Transverse colon (tissue), 4 donors: ENCODE measurements around the gene MTMR3.

ENCODE experiments used
- EP300 ChIP-seq: sonication (generic); formaldehyde crosslinking; IDR thresholded peaks from one replicate; pipeline ENCODE4 v1.6.1; 2017; ENCODE audit warnings: antibody characterized with exemption, low read depth
- POLR2A ChIP-seq: fragments of 450-650 bp; IDR thresholded peaks from one replicate; pipeline ENCODE4 v1.6.1; 2016; ENCODE audit warnings: antibody characterized with exemption, mild to moderate bottlenecking, moderate library complexity
- POLR2AphosphoS5 ChIP-seq, 3 donors: sonication (generic); formaldehyde crosslinking; IDR thresholded peaks; one replicate each; pipeline ENCODE4 v1.6.1; 2016; ENCODE audit warnings: antibody characterized with exemption in 3 of 3
- TF ChIP-seq, protein P1 (sequence below), 5 experiments: fragments of 200-600 bp in 3 of 5; fragments of 450-650 bp in 2 of 5; sonication (generic) in 3 of 5; IDR thresholded peaks; 1 replicate in 2 of 5; 2 replicates in 3 of 5; pipeline ENCODE4 v1.5.1; 2016 to 2017; ENCODE audit warnings: antibody characterized with exemption in 5 of 5, inconsistent platforms in 3 of 5, mild to moderate bottlenecking in 2 of 5, moderate library complexity in 1 of 5

DNA sequence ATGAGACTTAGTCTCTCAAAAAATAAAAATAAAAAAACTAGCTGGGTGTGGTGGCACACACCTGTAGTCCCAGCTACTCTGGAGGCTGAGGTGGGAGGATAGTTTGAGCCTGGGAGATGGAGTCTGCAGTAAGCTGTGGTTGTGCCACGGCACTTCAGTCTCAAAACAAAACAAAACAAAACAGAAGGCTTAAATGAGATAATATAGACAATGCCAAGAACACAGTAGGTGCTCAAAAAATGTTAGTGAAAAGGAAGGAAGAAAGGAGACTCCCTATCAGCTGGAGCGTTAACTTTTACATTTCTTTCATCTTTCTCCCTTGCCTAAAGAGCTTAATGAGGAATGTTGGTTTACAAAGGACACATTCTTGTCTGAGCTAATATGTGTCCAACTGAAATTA is 40.8 kb upstream of the MTMR3 start:
- TF ChIP-seq POLR2A = no peak
- TF ChIP-seq, protein P1, sequence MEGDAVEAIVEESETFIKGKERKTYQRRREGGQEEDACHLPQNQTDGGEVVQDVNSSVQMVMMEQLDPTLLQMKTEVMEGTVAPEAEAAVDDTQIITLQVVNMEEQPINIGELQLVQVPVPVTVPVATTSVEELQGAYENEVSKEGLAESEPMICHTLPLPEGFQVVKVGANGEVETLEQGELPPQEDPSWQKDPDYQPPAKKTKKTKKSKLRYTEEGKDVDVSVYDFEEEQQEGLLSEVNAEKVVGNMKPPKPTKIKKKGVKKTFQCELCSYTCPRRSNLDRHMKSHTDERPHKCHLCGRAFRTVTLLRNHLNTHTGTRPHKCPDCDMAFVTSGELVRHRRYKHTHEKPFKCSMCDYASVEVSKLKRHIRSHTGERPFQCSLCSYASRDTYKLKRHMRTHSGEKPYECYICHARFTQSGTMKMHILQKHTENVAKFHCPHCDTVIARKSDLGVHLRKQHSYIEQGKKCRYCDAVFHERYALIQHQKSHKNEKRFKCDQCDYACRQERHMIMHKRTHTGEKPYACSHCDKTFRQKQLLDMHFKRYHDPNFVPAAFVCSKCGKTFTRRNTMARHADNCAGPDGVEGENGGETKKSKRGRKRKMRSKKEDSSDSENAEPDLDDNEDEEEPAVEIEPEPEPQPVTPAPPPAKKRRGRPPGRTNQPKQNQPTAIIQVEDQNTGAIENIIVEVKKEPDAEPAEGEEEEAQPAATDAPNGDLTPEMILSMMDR (IDR thresholded peaks at IDR 0.05) = no peak
- no peak for TF ChIP-seq POLR2AphosphoS5 (IDR thresholded peaks at IDR 0.05)
- TF ChIP-seq EP300 = no peak
